ENCODE data around the gene PEX26. TPM values are rescaled to one million over a fixed set of nuclear protein-coding genes. Genes with fewer than 3 reads are reported as not detected.

PEX26 gene
- total and polyA plus RNA-seq, 9 of the 15 experiments (the other 6 are each of a cell fraction or from before 2014, with no cell fraction given): 0.35 to 39.6 (median 17.4) TPM

DNA sequence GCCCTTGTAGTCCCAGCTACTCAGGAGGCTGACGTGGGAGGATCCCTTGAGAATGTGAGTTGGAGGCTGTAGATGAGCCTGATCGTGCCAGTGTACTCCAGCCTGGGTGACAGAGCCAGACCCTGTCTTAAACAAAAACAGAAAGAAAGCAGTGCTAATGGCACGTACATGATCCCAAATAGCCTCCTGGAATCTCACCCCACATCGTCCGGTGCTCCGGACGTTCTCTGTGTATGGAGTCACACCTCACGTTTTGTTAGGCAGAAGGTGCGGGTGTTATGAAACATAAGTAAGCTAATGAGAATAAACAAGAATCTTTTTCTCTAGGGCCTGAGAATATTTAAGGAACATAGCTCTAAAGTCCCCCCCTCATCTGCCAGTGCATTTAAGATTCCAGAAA lies 29.7 kb upstream of the PEX26 start:
- no peaks in the 10 kb centered on the region for H3K36me3 ChIP-seq (ENCODE audit: control insufficient read depth, insufficient read depth, low read length)
- POLR2A ChIA-PET: interaction anchor here (0.6 to 1.4 kb wide), 4 partner anchors 10 to 1136 kb away, joined by 3 to 6 read pairs (median 4); no protein-coding TSS in a partner anchor
- CTCF ChIA-PET (ENCODE audit: low intra/inter-chr PET ratio): no interaction called here
- peaks cover 0 to 6% of the 10 kb centered on the region in 2 experiments; a peak in 3 of 5 replicates for H3K4me1 ChIP-seq (replicated peaks in 1 of 2; ENCODE audit: control insufficient read depth in 2 of 2, insufficient read depth in 2 of 2, low read length in 2 of 2)
- H3K9me1 ChIP-seq (ENCODE audit: control insufficient read depth, insufficient read depth, low read length): no peaks in the 10 kb centered on the region
- H3K4me2 ChIP-seq (ENCODE audit: insufficient read depth, low read length): peak overlapping the region; percentile 22; the same call in 1 of the 2 replicates
- in situ Hi-C loops (cut with MboI) (no loop called here), intact Hi-C loops (cut with micrococcal nuclease) (no loop called here)
- no peak overlapping the region for H3K9ac ChIP-seq (ENCODE audit: insufficient read depth in 1 of 2, low read depth in 2 of 2, low read length in 2 of 2)
- H3K27me3 ChIP-seq (ENCODE audit: control insufficient read depth in 2 of 2, insufficient read depth in 2 of 2, low read length in 2 of 2): peaks cover 18 to 35% of the 10 kb centered on the region in 2 experiments; a peak in 4 of 5 replicates
- no peak overlapping the region for H3K27ac ChIP-seq (ENCODE audit: extremely low read depth, low read depth, low read length)
- no peak for ATAC-seq
- no peaks in the 10 kb centered on the region for H3K79me2 ChIP-seq (ENCODE audit: control insufficient read depth, insufficient read depth, low read length)
- no peak overlapping the region for H3K4me3 ChIP-seq
- no peaks in the 10 kb centered on the region for H4K20me1 ChIP-seq (replicated peaks; ENCODE audit: control insufficient read depth, insufficient read depth, low read length)
- H2AFZ ChIP-seq (ENCODE audit: low read depth, low read length): peak overlapping the region; percentile 58
- FAIRE-seq: no peak
- no peaks in the 10 kb centered on the region for H3K9me3 ChIP-seq (replicated peaks; ENCODE audit: control insufficient read depth, insufficient read depth, low read depth, low read length)
- WGBS (ENCODE audit: insufficient coverage, low coverage, missing lambda C conversion rate): 48% methylated on average over 9 of the region's 9 CpGs
- BruUV-seq (replicated peaks): no TSS peak
- DNase-seq (ENCODE audit: extremely low read depth in 1 of 4, low spot score in 3 of 4): no peak
- TF ChIP-seq ZNF696 (CRISPR knock-in tag; conservative IDR thresholded peaks at IDR 0.05): no peak
- TF ChIP-seq CBX1 (IDR thresholded peaks at IDR 0.05; ENCODE audit: low read depth): no peak
- TF ChIP-seq XRCC3 (IDR thresholded peaks at IDR 0.05): no peak
- TF ChIP-seq, protein P1, sequence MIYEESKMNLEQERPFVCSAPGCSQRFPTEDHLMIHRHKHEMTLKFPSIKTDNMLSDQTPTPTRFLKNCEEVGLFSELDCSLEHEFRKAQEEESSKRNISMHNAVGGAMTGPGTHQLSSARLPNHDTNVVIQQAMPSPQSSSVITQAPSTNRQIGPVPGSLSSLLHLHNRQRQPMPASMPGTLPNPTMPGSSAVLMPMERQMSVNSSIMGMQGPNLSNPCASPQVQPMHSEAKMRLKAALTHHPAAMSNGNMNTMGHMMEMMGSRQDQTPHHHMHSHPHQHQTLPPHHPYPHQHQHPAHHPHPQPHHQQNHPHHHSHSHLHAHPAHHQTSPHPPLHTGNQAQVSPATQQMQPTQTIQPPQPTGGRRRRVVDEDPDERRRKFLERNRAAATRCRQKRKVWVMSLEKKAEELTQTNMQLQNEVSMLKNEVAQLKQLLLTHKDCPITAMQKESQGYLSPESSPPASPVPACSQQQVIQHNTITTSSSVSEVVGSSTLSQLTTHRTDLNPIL (CRISPR knock-in tag; IDR thresholded peaks at IDR 0.05): no peak
- TF ChIP-seq PML (IDR thresholded peaks at IDR 0.05; ENCODE audit: low read length): no peak
- TF ChIP-seq, protein P2, sequence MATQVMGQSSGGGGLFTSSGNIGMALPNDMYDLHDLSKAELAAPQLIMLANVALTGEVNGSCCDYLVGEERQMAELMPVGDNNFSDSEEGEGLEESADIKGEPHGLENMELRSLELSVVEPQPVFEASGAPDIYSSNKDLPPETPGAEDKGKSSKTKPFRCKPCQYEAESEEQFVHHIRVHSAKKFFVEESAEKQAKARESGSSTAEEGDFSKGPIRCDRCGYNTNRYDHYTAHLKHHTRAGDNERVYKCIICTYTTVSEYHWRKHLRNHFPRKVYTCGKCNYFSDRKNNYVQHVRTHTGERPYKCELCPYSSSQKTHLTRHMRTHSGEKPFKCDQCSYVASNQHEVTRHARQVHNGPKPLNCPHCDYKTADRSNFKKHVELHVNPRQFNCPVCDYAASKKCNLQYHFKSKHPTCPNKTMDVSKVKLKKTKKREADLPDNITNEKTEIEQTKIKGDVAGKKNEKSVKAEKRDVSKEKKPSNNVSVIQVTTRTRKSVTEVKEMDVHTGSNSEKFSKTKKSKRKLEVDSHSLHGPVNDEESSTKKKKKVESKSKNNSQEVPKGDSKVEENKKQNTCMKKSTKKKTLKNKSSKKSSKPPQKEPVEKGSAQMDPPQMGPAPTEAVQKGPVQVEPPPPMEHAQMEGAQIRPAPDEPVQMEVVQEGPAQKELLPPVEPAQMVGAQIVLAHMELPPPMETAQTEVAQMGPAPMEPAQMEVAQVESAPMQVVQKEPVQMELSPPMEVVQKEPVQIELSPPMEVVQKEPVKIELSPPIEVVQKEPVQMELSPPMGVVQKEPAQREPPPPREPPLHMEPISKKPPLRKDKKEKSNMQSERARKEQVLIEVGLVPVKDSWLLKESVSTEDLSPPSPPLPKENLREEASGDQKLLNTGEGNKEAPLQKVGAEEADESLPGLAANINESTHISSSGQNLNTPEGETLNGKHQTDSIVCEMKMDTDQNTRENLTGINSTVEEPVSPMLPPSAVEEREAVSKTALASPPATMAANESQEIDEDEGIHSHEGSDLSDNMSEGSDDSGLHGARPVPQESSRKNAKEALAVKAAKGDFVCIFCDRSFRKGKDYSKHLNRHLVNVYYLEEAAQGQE (IDR thresholded peaks at IDR 0.05; ENCODE audit: borderline replicate concordance): no peak
- TF ChIP-seq, protein P2 (CRISPR knock-in tag; IDR thresholded peaks at IDR 0.05; ENCODE audit: low read depth): no peak
- TF ChIP-seq STAT5B (CRISPR knock-in tag; IDR thresholded peaks at IDR 0.05): no peak
- TF ChIP-seq ZNF75A (CRISPR knock-in tag; IDR thresholded peaks at IDR 0.05): no peak
- no peak for TF ChIP-seq ZNF324 (CRISPR knock-in tag; IDR thresholded peaks at IDR 0.05)
- no peak for TF ChIP-seq SRSF9 (IDR thresholded peaks at IDR 0.05; ENCODE audit: borderline replicate concordance, low read depth, low read length)
- no peak for TF ChIP-seq KDM4B (IDR thresholded peaks at IDR 0.05; ENCODE audit: borderline replicate concordance in 2 of 2, low read depth in 1 of 2)
- no peak for TF ChIP-seq ZNF140 (CRISPR knock-in tag; IDR thresholded peaks at IDR 0.05)
- TF ChIP-seq KAT8 (IDR thresholded peaks at IDR 0.05; ENCODE audit: low read depth): no peak
- no peak for TF ChIP-seq FOXJ2 (tag; IDR thresholded peaks at IDR 0.05)
- TF ChIP-seq HDAC3 (IDR thresholded peaks at IDR 0.05; ENCODE audit: borderline replicate concordance, partially characterized antibody): no peak
